Measurements from ENCODE around the gene CDKN1A.

GRCh38 chr6:36665180-36665579 lies 13.3 kb upstream of the CDKN1A start:
- no peak for TF ChIP-seq NR2C2 (CRISPR knock-in tag; IDR thresholded peaks at IDR 0.05)
- TF ChIP-seq NFATC4 (CRISPR knock-in tag; IDR thresholded peaks at IDR 0.05): no peak
- TF ChIP-seq ATF2 (CRISPR knock-in tag; IDR thresholded peaks at IDR 0.05; ENCODE audit: borderline replicate concordance, low read depth): no peak
- TF ChIP-seq, protein P1, sequence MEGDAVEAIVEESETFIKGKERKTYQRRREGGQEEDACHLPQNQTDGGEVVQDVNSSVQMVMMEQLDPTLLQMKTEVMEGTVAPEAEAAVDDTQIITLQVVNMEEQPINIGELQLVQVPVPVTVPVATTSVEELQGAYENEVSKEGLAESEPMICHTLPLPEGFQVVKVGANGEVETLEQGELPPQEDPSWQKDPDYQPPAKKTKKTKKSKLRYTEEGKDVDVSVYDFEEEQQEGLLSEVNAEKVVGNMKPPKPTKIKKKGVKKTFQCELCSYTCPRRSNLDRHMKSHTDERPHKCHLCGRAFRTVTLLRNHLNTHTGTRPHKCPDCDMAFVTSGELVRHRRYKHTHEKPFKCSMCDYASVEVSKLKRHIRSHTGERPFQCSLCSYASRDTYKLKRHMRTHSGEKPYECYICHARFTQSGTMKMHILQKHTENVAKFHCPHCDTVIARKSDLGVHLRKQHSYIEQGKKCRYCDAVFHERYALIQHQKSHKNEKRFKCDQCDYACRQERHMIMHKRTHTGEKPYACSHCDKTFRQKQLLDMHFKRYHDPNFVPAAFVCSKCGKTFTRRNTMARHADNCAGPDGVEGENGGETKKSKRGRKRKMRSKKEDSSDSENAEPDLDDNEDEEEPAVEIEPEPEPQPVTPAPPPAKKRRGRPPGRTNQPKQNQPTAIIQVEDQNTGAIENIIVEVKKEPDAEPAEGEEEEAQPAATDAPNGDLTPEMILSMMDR (IDR thresholded peaks at IDR 0.05): no peak
- no peak for TF ChIP-seq ELF4 (CRISPR knock-in tag; IDR thresholded peaks at IDR 0.05; ENCODE audit: low read depth)
- TF ChIP-seq, protein P2, sequence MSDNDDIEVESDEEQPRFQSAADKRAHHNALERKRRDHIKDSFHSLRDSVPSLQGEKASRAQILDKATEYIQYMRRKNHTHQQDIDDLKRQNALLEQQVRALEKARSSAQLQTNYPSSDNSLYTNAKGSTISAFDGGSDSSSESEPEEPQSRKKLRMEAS (CRISPR knock-in tag; IDR thresholded peaks at IDR 0.05): no peak
- TF ChIP-seq ESRRA (CRISPR knock-in tag; IDR thresholded peaks at IDR 0.05; ENCODE audit: borderline replicate concordance): no peak
- TF ChIP-seq IRF2 (CRISPR knock-in tag; IDR thresholded peaks at IDR 0.05; ENCODE audit: borderline replicate concordance, low read depth): no peak

All from WTC11 (cell line).